Measurements from ENCODE around the gene ACSM4. TPM values are rescaled to one million over a fixed set of nuclear protein-coding genes. Genes with fewer than 3 reads are reported as not detected.

The ACSM4 gene
- total RNA-seq, 1 donor from 2014 or later = not detected

DNA sequence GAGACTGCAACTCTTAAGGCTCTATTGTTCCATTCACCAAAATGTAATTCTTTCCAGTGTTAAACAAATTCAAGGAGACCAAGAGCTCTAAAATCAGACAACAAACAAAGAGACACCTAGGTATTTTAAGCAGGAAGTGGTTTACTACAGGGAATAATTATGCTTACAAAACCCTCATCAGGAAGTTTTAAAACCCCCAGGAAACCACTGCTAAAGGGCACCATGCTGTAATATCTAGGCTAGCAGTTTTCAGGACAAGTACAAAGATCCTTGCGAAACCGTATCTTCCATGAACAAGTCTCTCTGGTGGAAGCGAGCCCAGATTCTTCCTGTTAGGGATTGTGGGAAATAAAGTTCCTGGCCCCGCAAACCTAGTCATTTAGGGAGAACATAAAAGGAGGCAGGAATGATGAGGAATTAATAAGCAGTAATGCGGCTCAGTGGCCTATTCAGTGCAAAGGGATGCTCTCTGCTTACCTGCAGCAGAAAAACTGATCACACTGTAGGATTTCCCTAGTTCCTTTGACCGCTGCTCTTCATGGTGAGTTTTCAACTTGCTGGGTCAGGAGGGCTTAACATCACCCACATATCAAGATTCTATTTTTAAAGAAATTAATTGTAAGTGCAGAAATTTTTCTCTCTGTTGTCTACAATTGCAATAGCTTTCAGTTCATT, 42.8 kb downstream of the ACSM4 start:
- TF ChIP-seq POLR2A (IDR thresholded peaks at IDR 0.05) = no peak
- TF ChIP-seq CTCF (IDR thresholded peaks at IDR 0.05) = no peak
- TF ChIP-seq POLR2AphosphoS5 (IDR thresholded peaks at IDR 0.05; ENCODE audit: insufficient read depth in 1 of 2, low read depth in 1 of 2) = no peak
- intact Hi-C loops (cut with DNase I) = no loop called here

DNA sequence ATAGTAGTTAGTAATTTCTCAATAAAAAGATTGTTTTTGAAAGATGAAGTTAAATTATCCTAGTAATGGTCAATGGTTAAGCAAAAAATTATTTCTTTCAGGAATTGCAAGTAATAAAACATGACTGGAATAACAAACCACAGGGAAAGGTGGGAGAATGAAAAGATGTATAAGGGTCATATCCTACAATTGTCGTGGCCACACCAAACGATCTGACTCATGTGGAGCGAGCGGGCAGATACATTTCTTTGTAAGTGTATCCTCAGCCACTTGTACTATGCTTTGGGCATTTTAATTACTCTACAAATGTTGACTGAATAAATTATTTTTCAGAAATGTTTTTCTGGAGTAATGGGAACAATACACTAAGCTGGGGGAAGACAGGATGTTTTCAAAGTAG, 45.5 kb downstream of the ACSM4 start:
- Histone ChIP-seq H3K9me3 (no peaks in the 10 kb centered on the region), H3K27me3 (no peaks in the 10 kb centered on the region), H3K4me1 (no peaks in the 10 kb centered on the region), H3K36me3 (no peaks in the 10 kb centered on the region), H3K4me3 (no peak overlapping the region), H3K27ac (no peak overlapping the region)
- DNase-seq (ENCODE audit: extremely low spot score in 2 of 2) = no peak
- intact Hi-C loops (cut with DNase I) = no loop called here
- TF ChIP-seq POLR2A (IDR thresholded peaks at IDR 0.05) = no peak
- TF ChIP-seq POLR2AphosphoS5 (IDR thresholded peaks at IDR 0.05; ENCODE audit: insufficient read depth in 1 of 2, low read depth in 1 of 2) = no peak
- TF ChIP-seq CTCF (IDR thresholded peaks at IDR 0.05) = no peak

More for the DNA sequence above, 42.8 kb downstream of the ACSM4 start:
- no peaks in the 10 kb centered on the region for H3K27me3 ChIP-seq
- H3K4me3 ChIP-seq = no peak overlapping the region
- DNase-seq (ENCODE audit: extremely low spot score in 2 of 2) = no peak
- no peaks in the 10 kb centered on the region for H3K36me3 ChIP-seq
- H3K27ac ChIP-seq = no peak overlapping the region
- no peaks in the 10 kb centered on the region for H3K4me1 ChIP-seq
- H3K9me3 ChIP-seq = no peaks in the 10 kb centered on the region

GRCh38 chr12:7351177-7351576, 47.3 kb downstream of the ACSM4 start:
- intact Hi-C loops (cut with DNase I) = no loop called here
- no peaks in the 10 kb centered on the region for H3K4me1 ChIP-seq
- TF ChIP-seq POLR2AphosphoS5 (IDR thresholded peaks at IDR 0.05; ENCODE audit: insufficient read depth in 1 of 2, low read depth in 1 of 2) (no peak), POLR2A (IDR thresholded peaks at IDR 0.05) (no peak), CTCF (IDR thresholded peaks at IDR 0.05) (no peak)
- H3K27ac ChIP-seq = no peak overlapping the region
- DNase-seq (ENCODE audit: extremely low spot score in 2 of 2) = no peak
- H3K27me3 ChIP-seq = no peaks in the 10 kb centered on the region
- no peaks in the 10 kb centered on the region for H3K36me3 ChIP-seq
- H3K4me3 ChIP-seq = no peak overlapping the region
- H3K9me3 ChIP-seq = no peaks in the 10 kb centered on the region

- intact Hi-C loops (cut with DNase I) = no loop called here
- Histone ChIP-seq H3K27me3 (no peaks in the 10 kb centered on the region), H3K4me3 (no peak overlapping the region), H3K4me1 (no peaks in the 10 kb centered on the region), H3K27ac (no peak overlapping the region), H3K9me3 (no peaks in the 10 kb centered on the region), H3K36me3 (no peaks in the 10 kb centered on the region)
- TF ChIP-seq CTCF (IDR thresholded peaks at IDR 0.05) (no peak), POLR2AphosphoS5 (IDR thresholded peaks at IDR 0.05; ENCODE audit: insufficient read depth in 1 of 2, low read depth in 1 of 2) (no peak), POLR2A (IDR thresholded peaks at IDR 0.05) (no peak)
- no peak for DNase-seq (ENCODE audit: extremely low spot score in 2 of 2)
These were observed 48.8 kb downstream of the ACSM4 start for GRCh38 chr12:7352661-7353060.

DNA sequence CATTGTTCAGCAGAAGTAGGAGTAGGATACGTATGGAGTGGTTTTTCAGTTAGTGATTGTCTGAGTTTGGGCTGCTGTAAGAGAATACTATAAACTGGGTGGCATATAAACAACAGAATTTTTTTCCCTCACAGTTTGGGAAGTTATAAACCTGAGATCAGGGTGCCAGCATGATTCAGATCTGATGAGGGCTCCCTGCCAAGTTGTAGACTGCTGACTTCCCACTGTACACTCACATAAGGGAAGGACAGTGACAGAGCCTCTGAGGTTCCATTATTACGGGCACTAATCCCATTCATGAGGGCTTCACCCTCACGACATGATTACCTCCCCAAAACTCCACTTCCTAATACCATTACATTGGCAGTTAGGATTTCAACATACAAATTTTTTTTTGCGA, 50.7 kb downstream of the ACSM4 start:
- Histone ChIP-seq H3K9me3 (no peaks in the 10 kb centered on the region), H3K36me3 (no peaks in the 10 kb centered on the region), H3K27me3 (no peaks in the 10 kb centered on the region), H3K4me3 (no peak overlapping the region), H3K27ac (no peak overlapping the region), H3K4me1 (no peaks in the 10 kb centered on the region)
- intact Hi-C loops (cut with DNase I) = no loop called here
- TF ChIP-seq POLR2A (IDR thresholded peaks at IDR 0.05) = no peak
- no peak for TF ChIP-seq CTCF (IDR thresholded peaks at IDR 0.05)
- no peak for TF ChIP-seq POLR2AphosphoS5 (IDR thresholded peaks at IDR 0.05; ENCODE audit: insufficient read depth in 1 of 2, low read depth in 1 of 2)
- DNase-seq (ENCODE audit: extremely low spot score in 2 of 2) = no peak

Data from vagina (tissue), 2 donors.